ENCODE data around the gene ZNF628. TPM values are rescaled to one million over a fixed set of nuclear protein-coding genes. Genes with fewer than 3 reads are reported as not detected.
A peak's percentile ranks its signal among the peaks of the same experiment; 100 is the strongest.

The ZNF628 gene
- total and polyA plus RNA-seq, 2 donors, result 1.1 to 4.8 TPM

GRCh38 chr19:55467236-55468053 is 9.0 kb upstream of the ZNF628 start:
- Histone ChIP-seq H3K4me3 (ENCODE audit: low read length in 2 of 2) (no peak overlapping the region), H3K9me3 (ENCODE audit: control insufficient read depth in 2 of 2, insufficient read depth in 1 of 2, low read length in 1 of 2) (no peaks in the 10 kb centered on the region), H3K4me1 (ENCODE audit: control insufficient read depth in 2 of 2, insufficient read depth in 2 of 2, low read length in 2 of 2) (peaks cover 4 to 6% of the 10 kb centered on the region in 2 donors), H3K27ac (ENCODE audit: low read depth in 1 of 2, low read length in 1 of 2) (no peak overlapping the region), H3K27me3 (ENCODE audit: control insufficient read depth in 2 of 2, insufficient read depth in 1 of 2, low read length in 1 of 2) (peaks cover 2 to 38% of the 10 kb centered on the region in 2 donors), H3K36me3 (ENCODE audit: control insufficient read depth in 2 of 2, insufficient read depth in 2 of 2, low read length in 1 of 2) (no peaks in the 10 kb centered on the region)
- 41% methylated on average over 29 of the region's 29 CpGs for WGBS
- peak in 2 of 9 donors; percentile 49 to 61 for DNase-seq (ENCODE audit: low read depth in 6 of 9, low spot score in 9 of 9)

GRCh38 chr19:55468054-55468393 is 8.4 kb upstream of the ZNF628 start:
- H3K27me3 ChIP-seq (ENCODE audit: control insufficient read depth in 2 of 2, insufficient read depth in 1 of 2, low read length in 1 of 2), result peaks cover 2 to 32% of the 10 kb centered on the region in 2 donors
- 32% methylated on average over 4 of the region's 4 CpGs for WGBS
- no peak overlapping the region for H3K4me3 ChIP-seq (ENCODE audit: low read length in 2 of 2)
- DNase-seq (ENCODE audit: low read depth in 6 of 9, low spot score in 9 of 9), result no peak
- H3K9me3 ChIP-seq (ENCODE audit: control insufficient read depth in 2 of 2, insufficient read depth in 1 of 2, low read length in 1 of 2), result no peaks in the 10 kb centered on the region
- H3K4me1 ChIP-seq (ENCODE audit: control insufficient read depth in 2 of 2, insufficient read depth in 2 of 2, low read length in 2 of 2), result peaks cover 4 to 5% of the 10 kb centered on the region in 2 donors
- H3K27ac ChIP-seq (ENCODE audit: low read depth in 1 of 2, low read length in 1 of 2), result no peak overlapping the region
- H3K36me3 ChIP-seq (ENCODE audit: control insufficient read depth in 2 of 2, insufficient read depth in 2 of 2, low read length in 1 of 2), result no peaks in the 10 kb centered on the region

- Histone ChIP-seq H3K4me3 (ENCODE audit: low read length in 2 of 2) (no peak overlapping the region), H3K27ac (ENCODE audit: low read depth in 1 of 2, low read length in 1 of 2) (no peak overlapping the region), H3K4me1 (ENCODE audit: control insufficient read depth in 2 of 2, insufficient read depth in 2 of 2, low read length in 2 of 2) (peaks cover 10 to 31% of the 10 kb centered on the region in 2 donors), H3K36me3 (ENCODE audit: control insufficient read depth in 2 of 2, insufficient read depth in 2 of 2, low read length in 1 of 2) (no peaks in the 10 kb centered on the region), H3K27me3 (ENCODE audit: control insufficient read depth in 2 of 2, insufficient read depth in 1 of 2, low read length in 1 of 2) (peaks cover 2 to 7% of the 10 kb centered on the region in 2 donors), H3K9me3 (ENCODE audit: control insufficient read depth in 2 of 2, insufficient read depth in 1 of 2, low read length in 1 of 2) (no peaks in the 10 kb centered on the region)
- 91% methylated on average over 13 of the region's 13 CpGs for WGBS
- no peak for DNase-seq (ENCODE audit: low read depth in 6 of 9, low spot score in 9 of 9)
Observed at GRCh38 chr19:55471266-55471665, 5.2 kb upstream of the ZNF628 start.

- Histone ChIP-seq H3K9me3 (ENCODE audit: control insufficient read depth in 2 of 2, insufficient read depth in 1 of 2, low read length in 1 of 2) (no peaks in the 10 kb centered on the region), H3K36me3 (ENCODE audit: control insufficient read depth in 2 of 2, insufficient read depth in 2 of 2, low read length in 1 of 2) (no peaks in the 10 kb centered on the region), H3K27ac (ENCODE audit: low read depth in 1 of 2, low read length in 1 of 2) (no peak overlapping the region), H3K4me3 (ENCODE audit: low read length in 2 of 2) (no peak overlapping the region), H3K27me3 (ENCODE audit: control insufficient read depth in 2 of 2, insufficient read depth in 1 of 2, low read length in 1 of 2) (peaks cover 0 to 6% of the 10 kb centered on the region in 2 donors), H3K4me1 (ENCODE audit: control insufficient read depth in 2 of 2, insufficient read depth in 2 of 2, low read length in 2 of 2) (peaks cover 10 to 37% of the 10 kb centered on the region in 2 donors)
- 91% methylated on average over 8 of the region's 8 CpGs for WGBS
- no peak for DNase-seq (ENCODE audit: low read depth in 6 of 9, low spot score in 9 of 9)
Observed at GRCh38 chr19:55472463-55472862, 4.0 kb upstream of the ZNF628 start.

GRCh38 chr19:55473225-55474012 is 3.0 kb upstream of the ZNF628 start:
- DNase-seq (ENCODE audit: low read depth in 6 of 9, low spot score in 9 of 9), result no peak
- no peak overlapping the region for H3K27ac ChIP-seq (ENCODE audit: low read depth in 1 of 2, low read length in 1 of 2)
- H3K27me3 ChIP-seq (ENCODE audit: control insufficient read depth in 2 of 2, insufficient read depth in 1 of 2, low read length in 1 of 2), result no peaks in the 10 kb centered on the region
- H3K36me3 ChIP-seq (ENCODE audit: control insufficient read depth in 2 of 2, insufficient read depth in 2 of 2, low read length in 1 of 2), result no peaks in the 10 kb centered on the region
- H3K9me3 ChIP-seq (ENCODE audit: control insufficient read depth in 2 of 2, insufficient read depth in 1 of 2, low read length in 1 of 2), result no peaks in the 10 kb centered on the region
- peaks cover 12 to 41% of the 10 kb centered on the region in 2 donors for H3K4me1 ChIP-seq (ENCODE audit: control insufficient read depth in 2 of 2, insufficient read depth in 2 of 2, low read length in 2 of 2)
- WGBS, result 91% methylated on average over 16 of the region's 16 CpGs
- H3K4me3 ChIP-seq (ENCODE audit: low read length in 2 of 2), result no peak overlapping the region

GRCh38 chr19:55474269-55475265 is 1.9 kb upstream of the ZNF628 start:
- H3K36me3 ChIP-seq (ENCODE audit: control insufficient read depth in 2 of 2, insufficient read depth in 2 of 2, low read length in 1 of 2), result no peaks in the 10 kb centered on the region
- H3K4me1 ChIP-seq (ENCODE audit: control insufficient read depth in 2 of 2, insufficient read depth in 2 of 2, low read length in 2 of 2), result peaks cover 13 to 52% of the 10 kb centered on the region in 2 donors
- no peaks in the 10 kb centered on the region for H3K27me3 ChIP-seq (ENCODE audit: control insufficient read depth in 2 of 2, insufficient read depth in 1 of 2, low read length in 1 of 2)
- H3K4me3 ChIP-seq (ENCODE audit: low read length in 2 of 2), result no peak overlapping the region
- 95% methylated on average over 19 of the region's 19 CpGs for WGBS
- DNase-seq (ENCODE audit: low read depth in 6 of 9, low spot score in 9 of 9), result no peak
- H3K9me3 ChIP-seq (ENCODE audit: control insufficient read depth in 2 of 2, insufficient read depth in 1 of 2, low read length in 1 of 2), result no peaks in the 10 kb centered on the region
- H3K27ac ChIP-seq (ENCODE audit: low read depth in 1 of 2, low read length in 1 of 2), result peak overlapping the region in 1 of 2 donors; percentile 12

GRCh38 chr19:55477905-55478304 is 1.5 kb downstream of the ZNF628 start:
- Histone ChIP-seq H3K27me3 (ENCODE audit: control insufficient read depth in 2 of 2, insufficient read depth in 1 of 2, low read length in 1 of 2) (no peaks in the 10 kb centered on the region), H3K36me3 (ENCODE audit: control insufficient read depth in 2 of 2, insufficient read depth in 2 of 2, low read length in 1 of 2) (peaks cover 7 to 20% of the 10 kb centered on the region in 2 donors), H3K9me3 (ENCODE audit: control insufficient read depth in 2 of 2, insufficient read depth in 1 of 2, low read length in 1 of 2) (no peaks in the 10 kb centered on the region), H3K27ac (ENCODE audit: low read depth in 1 of 2, low read length in 1 of 2) (peak overlapping the region in 1 of 2 donors; percentile 99), H3K4me3 (ENCODE audit: low read length in 2 of 2) (peak overlapping the region in 1 of 2 donors; percentile 1), H3K4me1 (ENCODE audit: control insufficient read depth in 2 of 2, insufficient read depth in 2 of 2, low read length in 2 of 2) (peaks cover 25 to 68% of the 10 kb centered on the region in 2 donors)
- WGBS, result 98% methylated on average over 13 of the region's 13 CpGs
- DNase-seq (ENCODE audit: low read depth in 6 of 9, low spot score in 9 of 9), result no peak

- peaks cover 8 to 24% of the 10 kb centered on the region in 2 donors for H3K36me3 ChIP-seq (ENCODE audit: control insufficient read depth in 2 of 2, insufficient read depth in 2 of 2, low read length in 1 of 2)
- no peak for DNase-seq (ENCODE audit: low read depth in 6 of 9, low spot score in 9 of 9)
- H3K27ac ChIP-seq (ENCODE audit: low read depth in 1 of 2, low read length in 1 of 2), result peak overlapping the region in 1 of 2 donors; percentile 99
- H3K4me1 ChIP-seq (ENCODE audit: control insufficient read depth in 2 of 2, insufficient read depth in 2 of 2, low read length in 2 of 2), result peaks cover 28 to 68% of the 10 kb centered on the region in 2 donors
- H3K9me3 ChIP-seq (ENCODE audit: control insufficient read depth in 2 of 2, insufficient read depth in 1 of 2, low read length in 1 of 2), result no peaks in the 10 kb centered on the region
- H3K27me3 ChIP-seq (ENCODE audit: control insufficient read depth in 2 of 2, insufficient read depth in 1 of 2, low read length in 1 of 2), result no peaks in the 10 kb centered on the region
- 94% methylated on average over 12 of the region's 12 CpGs for WGBS
- no peak overlapping the region for H3K4me3 ChIP-seq (ENCODE audit: low read length in 2 of 2)
Observed at GRCh38 chr19:55478364-55478763, 1.9 kb downstream of the ZNF628 start.

All from thymus (tissue), 11 donors.